GM21737 (cell line): ENCODE results near the gene CPZ.

Experiments used
- ATAC-seq: cut with Tn5 transposase; IDR thresholded peaks from one replicate; pipeline ENCODE4 v1.9.1; 2021; ENCODE audit warnings: mild to moderate bottlenecking, moderate library complexity; ENCODE audit not compliant: unreplicated experiment

The CPZ gene

GRCh38 chr4:8593264-8594096 lies 915 bp downstream of the CPZ start:
- ATAC-seq = no peak

- no peak for ATAC-seq
These were observed 1.8 kb downstream of the CPZ start for GRCh38 chr4:8594097-8595038.

- ATAC-seq = no peak
These were observed 2.9 kb downstream of the CPZ start for GRCh38 chr4:8595237-8596087.

GRCh38 chr4:8596891-8597290 lies 4.3 kb downstream of the CPZ start:
- ATAC-seq = no peak

- ATAC-seq = no peak
These were observed 4.8 kb downstream of the CPZ start for GRCh38 chr4:8597319-8597718.

- ATAC-seq = no peak
These were observed 5.2 kb downstream of the CPZ start for GRCh38 chr4:8597791-8598190.

- no peak for ATAC-seq
These were observed 6.0 kb downstream of the CPZ start for GRCh38 chr4:8598391-8599090.

GRCh38 chr4:8599091-8599460 lies 6.5 kb downstream of the CPZ start:
- no peak for ATAC-seq

- no peak for ATAC-seq
These were observed 7.1 kb downstream of the CPZ start for GRCh38 chr4:8599657-8600056.

- ATAC-seq = no peak
These were observed 7.7 kb downstream of the CPZ start for GRCh38 chr4:8600266-8600665.

- no peak for ATAC-seq
These were observed 8.1 kb downstream of the CPZ start for GRCh38 chr4:8600686-8601085.

- no peak for ATAC-seq
These were observed 8.5 kb downstream of the CPZ start for GRCh38 chr4:8601086-8601485.

GRCh38 chr4:8601556-8601955 lies 9.0 kb downstream of the CPZ start:
- no peak for ATAC-seq

- ATAC-seq = no peak
These were observed 10.3 kb downstream of the CPZ start for GRCh38 chr4:8602686-8603430.

GRCh38 chr4:8603931-8604330 lies 11.4 kb downstream of the CPZ start:
- ATAC-seq = no peak

GRCh38 chr4:8605289-8605688 lies 12.7 kb downstream of the CPZ start:
- ATAC-seq = no peak

- ATAC-seq = no peak
These were observed 13.9 kb downstream of the CPZ start for GRCh38 chr4:8606476-8606875.

- ATAC-seq = no peak
These were observed 14.4 kb downstream of the CPZ start for GRCh38 chr4:8606966-8607365.

- ATAC-seq = no peak
These were observed 15.3 kb downstream of the CPZ start for GRCh38 chr4:8607603-8608481.
